CD4-positive, alpha-beta T cell (primary cell): ENCODE results near the gene SIDT2. TPM values are rescaled to one million over a fixed set of nuclear protein-coding genes. Genes with fewer than 3 reads are reported as not detected.
A peak's percentile ranks its signal among the peaks of the same experiment; 100 is the strongest.

Experiments used
- ATAC-seq: fragments of 200-7000 bp; cut with Tn5 transposase; one replicate; pipeline ENCODE4 v1.10.0; 2022; ENCODE audit warnings: mild to moderate bottlenecking; ENCODE audit not compliant: poor library complexity
- CTCF ChIA-PET: fragments of 350-600 bp; sonication (Branson Sonifier 250); formaldehyde crosslinking; loops from one replicate; lab custom pipeline; 2021; ENCODE audit warnings: antibody characterized with exemption, inconsistent platforms; lab: Charles Lee
- POLR2A ChIA-PET: fragments of 350-600 bp; sonication (Branson Sonifier 250); formaldehyde crosslinking; loops from one replicate; lab custom pipeline; 2021; ENCODE audit warnings: antibody characterized with exemption, inconsistent platforms; lab: Charles Lee
- DNase-seq, 14 experiments: peaks; one replicate each; pipeline ENCODE4 v3.0.0-alpha.2; 2013 to 2020; ENCODE audit warnings: mixed read lengths in 2 of 14
- H3K27ac ChIP-seq, 2 donors: one replicate each; pipeline versions ENCODE4 v1.5.1 to v1.7.0; 2013; ENCODE audit warnings: low read length in 2 of 2, low read depth in 1 of 2, mild to moderate bottlenecking in 1 of 2
- H3K27me3 ChIP-seq, 2 experiments: 1 replicate in 1 of 2; 2 replicates in 1 of 2; pipeline versions ENCODE4 v1.6.1 to v1.7.0; 2013; ENCODE audit warnings: low read length in 2 of 2, control low read depth in 1 of 2, mild to moderate bottlenecking in 1 of 2, moderate library complexity in 1 of 2; ENCODE audit not compliant: insufficient read depth in 2 of 2, control insufficient read depth in 1 of 2
- H3K36me3 ChIP-seq: one replicate; pipeline ENCODE4 v1.6.1; 2013; ENCODE audit warnings: low read length, control low read depth; ENCODE audit not compliant: insufficient read depth
- H3K4me1 ChIP-seq: one replicate; pipeline ENCODE4 v1.6.1; 2013; ENCODE audit warnings: low read length, control low read depth; ENCODE audit not compliant: insufficient read depth
- H3K4me3 ChIP-seq: one replicate; pipeline ENCODE4 v1.5.1; 2013; ENCODE audit warnings: mild to moderate bottlenecking, low read length, moderate library complexity
- H3K9me3 ChIP-seq, 2 experiments: 1 replicate in 1 of 2; 2 replicates in 1 of 2; pipeline versions ENCODE4 v1.6.1 to v1.7.0; 2013; ENCODE audit warnings: low read length in 2 of 2, mild to moderate bottlenecking in 2 of 2, control low read depth in 1 of 2, moderate library complexity in 1 of 2; ENCODE audit not compliant: control insufficient read depth in 1 of 2, insufficient read depth in 1 of 2
- H3K27ac Mint-ChIP-seq: one replicate; pipeline ENCODE4 v1.8.0; 2020; ENCODE audit warnings: mixed read lengths
- H3K27me3 Mint-ChIP-seq: one replicate; pipeline ENCODE4 v1.8.0; 2021; ENCODE audit warnings: mixed read lengths
- H3K36me3 Mint-ChIP-seq: one replicate; pipeline ENCODE4 v1.8.0; 2021; ENCODE audit warnings: low read depth, mixed read lengths
- H3K4me1 Mint-ChIP-seq: one replicate; pipeline ENCODE4 v1.8.0; 2021; ENCODE audit warnings: low read depth, mixed read lengths
- H3K4me3 Mint-ChIP-seq: one replicate; pipeline ENCODE4 v1.8.0; 2020; ENCODE audit warnings: mild to moderate bottlenecking, mixed read lengths
- H3K9me3 Mint-ChIP-seq: one replicate; pipeline ENCODE4 v1.8.0; 2020; ENCODE audit warnings: mixed read lengths
- intact Hi-C, 2 experiments: fragments of 100-400 bp; cut with DNase I in 1 of 2; cut with micrococcal nuclease in 1 of 2; formaldehyde crosslinking; loops; one replicate each; pipeline versions ENCODE4 v1.15.1 to v1.9.0; 2023 to 2025; cut with DNase I, micrococcal nuclease
- total RNA-seq, 174 experiments: library from RNA in 2 of 174; stranded (reverse) in 2 of 174; gene quantifications; one replicate each; pipeline ENCODE4 v1.2.3 and lab custom pipeline; 2021 to 2026
- TF ChIP-seq, protein P1 (sequence below): fragments of 200-600 bp; IDR thresholded peaks from one replicate; pipeline ENCODE4 v1.8.0; 2022; ENCODE audit warnings: antibody characterized with exemption, mild to moderate bottlenecking

SIDT2 gene
- total RNA-seq, 2 experiments from 2014 or later = 197 to 200 TPM

DNA sequence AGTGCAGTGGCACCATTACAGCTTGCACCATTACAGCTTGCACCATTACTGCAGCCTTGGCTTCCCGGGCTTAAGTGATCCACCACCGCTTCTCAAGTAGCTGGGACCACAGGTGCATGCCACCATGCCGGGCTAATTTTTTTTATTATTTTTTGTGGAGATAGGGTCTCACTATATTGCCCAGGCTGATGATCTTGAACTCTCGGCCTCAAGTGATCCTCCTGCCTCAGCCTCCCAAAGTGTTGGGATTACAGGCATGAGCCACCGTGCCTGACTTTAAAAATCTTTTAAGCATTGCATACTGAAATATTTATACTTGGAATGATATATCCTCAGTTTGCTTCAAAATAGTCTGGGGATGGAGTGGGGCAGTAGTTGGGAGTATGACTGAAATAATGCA, 24.1 kb upstream of the SIDT2 start:
- no peak for DNase-seq
- ATAC-seq = no peak
- TF ChIP-seq, protein P1, sequence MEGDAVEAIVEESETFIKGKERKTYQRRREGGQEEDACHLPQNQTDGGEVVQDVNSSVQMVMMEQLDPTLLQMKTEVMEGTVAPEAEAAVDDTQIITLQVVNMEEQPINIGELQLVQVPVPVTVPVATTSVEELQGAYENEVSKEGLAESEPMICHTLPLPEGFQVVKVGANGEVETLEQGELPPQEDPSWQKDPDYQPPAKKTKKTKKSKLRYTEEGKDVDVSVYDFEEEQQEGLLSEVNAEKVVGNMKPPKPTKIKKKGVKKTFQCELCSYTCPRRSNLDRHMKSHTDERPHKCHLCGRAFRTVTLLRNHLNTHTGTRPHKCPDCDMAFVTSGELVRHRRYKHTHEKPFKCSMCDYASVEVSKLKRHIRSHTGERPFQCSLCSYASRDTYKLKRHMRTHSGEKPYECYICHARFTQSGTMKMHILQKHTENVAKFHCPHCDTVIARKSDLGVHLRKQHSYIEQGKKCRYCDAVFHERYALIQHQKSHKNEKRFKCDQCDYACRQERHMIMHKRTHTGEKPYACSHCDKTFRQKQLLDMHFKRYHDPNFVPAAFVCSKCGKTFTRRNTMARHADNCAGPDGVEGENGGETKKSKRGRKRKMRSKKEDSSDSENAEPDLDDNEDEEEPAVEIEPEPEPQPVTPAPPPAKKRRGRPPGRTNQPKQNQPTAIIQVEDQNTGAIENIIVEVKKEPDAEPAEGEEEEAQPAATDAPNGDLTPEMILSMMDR = no peak
- H3K36me3 Mint-ChIP-seq = peaks cover 76% of the 10 kb centered on the region
- Histone ChIP-seq H3K4me1 (peaks cover 16% of the 10 kb centered on the region), H3K4me3 (no peak overlapping the region), H3K36me3 (peaks cover 44% of the 10 kb centered on the region), H3K27me3 (no peaks in the 10 kb centered on the region), H3K27ac (no peak overlapping the region), H3K9me3 (no peaks in the 10 kb centered on the region)
- no peak overlapping the region for H3K4me3 Mint-ChIP-seq
- no peak overlapping the region for H3K27ac Mint-ChIP-seq
- no peaks in the 10 kb centered on the region for H3K9me3 Mint-ChIP-seq
- POLR2A ChIA-PET = no interaction called here
- intact Hi-C loops = no loop called here
- no peaks in the 10 kb centered on the region for H3K27me3 Mint-ChIP-seq
- peaks cover 39% of the 10 kb centered on the region for H3K4me1 Mint-ChIP-seq
- CTCF ChIA-PET = no interaction called here

DNA sequence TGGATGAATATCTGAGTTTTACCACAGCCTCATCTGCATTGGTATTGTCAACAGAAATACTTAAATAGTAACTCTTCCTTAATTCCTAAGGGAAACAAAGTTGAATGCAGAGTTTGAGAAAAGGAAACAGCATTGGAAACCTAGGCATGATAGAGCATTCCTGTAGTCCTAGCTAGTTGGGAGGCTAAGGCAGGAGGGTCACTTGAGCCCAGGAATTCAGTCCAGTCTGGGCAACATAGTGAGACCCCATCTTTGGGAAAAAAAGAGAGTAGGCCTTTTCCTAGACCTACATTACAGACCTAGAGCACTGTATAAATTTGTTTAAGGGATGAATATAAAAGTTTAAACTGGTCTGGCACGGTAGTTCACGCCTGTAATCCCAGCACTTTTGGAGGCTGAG, 21.0 kb upstream of the SIDT2 start:
- DNase-seq (no peak), ATAC-seq (no peak)
- Mint-ChIP-seq H3K4me1 (peaks cover 18% of the 10 kb centered on the region), H3K9me3 (no peaks in the 10 kb centered on the region), H3K4me3 (no peak overlapping the region), H3K36me3 (peaks cover 86% of the 10 kb centered on the region), H3K27ac (no peak overlapping the region), H3K27me3 (no peaks in the 10 kb centered on the region)
- H3K4me3 ChIP-seq = no peak overlapping the region
- no peaks in the 10 kb centered on the region for H3K27me3 ChIP-seq
- no peaks in the 10 kb centered on the region for H3K9me3 ChIP-seq
- no peak overlapping the region for H3K27ac ChIP-seq
- POLR2A ChIA-PET = no interaction called here
- CTCF ChIA-PET = no interaction called here
- TF ChIP-seq, protein P1 = no peak
- intact Hi-C loops = no loop called here
- H3K4me1 ChIP-seq = peaks cover 3% of the 10 kb centered on the region
- H3K36me3 ChIP-seq = peaks cover 68% of the 10 kb centered on the region

DNA sequence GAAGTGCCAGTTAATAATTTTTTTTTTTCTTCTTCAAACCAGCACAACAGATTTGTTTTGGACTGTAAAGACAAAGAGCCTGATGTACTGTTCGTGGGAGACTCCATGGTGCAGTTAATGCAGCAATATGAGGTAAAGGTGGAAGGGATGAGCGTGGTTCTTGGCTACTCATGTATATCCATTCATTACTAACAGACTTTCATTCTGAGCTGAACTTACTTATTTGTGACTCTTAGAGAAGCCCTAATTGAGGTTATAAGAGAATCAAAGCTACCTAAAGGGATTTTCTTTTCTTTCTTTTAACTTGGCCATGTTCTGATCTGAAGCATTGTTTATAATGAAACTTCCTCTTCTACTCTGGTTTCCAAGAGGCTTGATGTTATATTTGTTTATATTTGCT, 18.7 kb upstream of the SIDT2 start:
- no peaks in the 10 kb centered on the region for H3K9me3 ChIP-seq
- TF ChIP-seq, protein P1 = no peak
- peaks cover 1% of the 10 kb centered on the region for H3K4me1 ChIP-seq
- DNase-seq = no peak
- no peaks in the 10 kb centered on the region for H3K27me3 ChIP-seq
- Mint-ChIP-seq H3K9me3 (no peaks in the 10 kb centered on the region), H3K27ac (peak overlapping the region; percentile 39), H3K4me1 (peaks cover 14% of the 10 kb centered on the region), H3K36me3 (peaks cover 85% of the 10 kb centered on the region), H3K4me3 (no peak overlapping the region), H3K27me3 (no peaks in the 10 kb centered on the region)
- CTCF ChIA-PET = interaction anchor here (1.0 kb wide), 1 partner anchor 67 kb away, joined by 3 read pairs; no protein-coding TSS in a partner anchor
- no peak overlapping the region for H3K27ac ChIP-seq
- no peak for ATAC-seq
- intact Hi-C loops = no loop called here
- no peak overlapping the region for H3K4me3 ChIP-seq
- peaks cover 70% of the 10 kb centered on the region for H3K36me3 ChIP-seq
- POLR2A ChIA-PET = interaction anchor here (0.9 kb wide), 1 partner anchor 305 kb away, joined by 3 read pairs; no protein-coding TSS in a partner anchor
